Stimulated activated CD4-positive, alpha-beta T cell treated with anti-CD3 and anti-CD28 coated beads, Interleukin-2, amount 100 ng/mL, for 24 hours (primary cell): Measurements from ENCODE around the gene CDHR4.
"Not testable (repeated sequence)": the region's sequence is repeated elsewhere in the genome, so short reads cannot be mapped to it uniquely, and the experiment has no call there.

Source experiments
- DNase-seq, 2 donors: peaks; one replicate each; pipeline ENCODE4 v3.0.0-alpha.2; 2020

CDHR4 gene

GRCh38 chr3:49779358-49780079, 20.2 kb downstream of the CDHR4 start:
- no peak for DNase-seq

- not testable (repeated sequence) for DNase-seq
These were observed 23.6 kb downstream of the CDHR4 start for GRCh38 chr3:49776101-49776500.

GRCh38 chr3:49775538-49775937, 24.1 kb downstream of the CDHR4 start:
- no peak for DNase-seq

- no peak for DNase-seq
These were observed 27.0 kb downstream of the CDHR4 start for GRCh38 chr3:49772703-49773102.

- no peak for DNase-seq
These were observed 28.2 kb downstream of the CDHR4 start for GRCh38 chr3:49771340-49771938.

- DNase-seq: no peak
These were observed 29.7 kb downstream of the CDHR4 start for GRCh38 chr3:49769926-49770325.

- DNase-seq: no peak
These were observed 30.3 kb downstream of the CDHR4 start for GRCh38 chr3:49769286-49769915.

GRCh38 chr3:49763981-49764380, 35.7 kb downstream of the CDHR4 start:
- DNase-seq: no peak

GRCh38 chr3:49761661-49762060, 38.0 kb downstream of the CDHR4 start:
- DNase-seq: no peak

GRCh38 chr3:49759226-49759625, 40.4 kb downstream of the CDHR4 start:
- no peak for DNase-seq

- DNase-seq: no peak
These were observed 42.5 kb downstream of the CDHR4 start for GRCh38 chr3:49757197-49757596.

GRCh38 chr3:49756036-49756435, 43.6 kb downstream of the CDHR4 start:
- DNase-seq: no peak

GRCh38 chr3:49754536-49754935, 45.1 kb downstream of the CDHR4 start:
- no peak for DNase-seq

- no peak for DNase-seq
These were observed 48.2 kb downstream of the CDHR4 start for GRCh38 chr3:49751501-49751900.

GRCh38 chr3:49750056-49750455, 49.6 kb downstream of the CDHR4 start:
- no peak for DNase-seq

- DNase-seq: not testable (repeated sequence)
These were observed 50.8 kb downstream of the CDHR4 start for GRCh38 chr3:49748874-49749273.

GRCh38 chr3:49747792-49748480, 51.7 kb downstream of the CDHR4 start:
- no peak for DNase-seq

- DNase-seq: no peak
These were observed 53.7 kb downstream of the CDHR4 start for GRCh38 chr3:49745986-49746385.
